Inferior parietal cortex (tissue), 1 donor: ENCODE results near the gene C1QB.
A peak's percentile ranks its signal among the peaks of the same experiment; 100 is the strongest.
"Not testable (repeated sequence)": the region's sequence is repeated elsewhere in the genome, so short reads cannot be mapped to it uniquely, and the experiment has no call there.

Experiments used
- DNase-seq: peaks from one replicate; pipeline ENCODE4 v3.0.0-alpha.2; 2016; ENCODE audit errors: extremely low spot score

C1QB gene

DNA sequence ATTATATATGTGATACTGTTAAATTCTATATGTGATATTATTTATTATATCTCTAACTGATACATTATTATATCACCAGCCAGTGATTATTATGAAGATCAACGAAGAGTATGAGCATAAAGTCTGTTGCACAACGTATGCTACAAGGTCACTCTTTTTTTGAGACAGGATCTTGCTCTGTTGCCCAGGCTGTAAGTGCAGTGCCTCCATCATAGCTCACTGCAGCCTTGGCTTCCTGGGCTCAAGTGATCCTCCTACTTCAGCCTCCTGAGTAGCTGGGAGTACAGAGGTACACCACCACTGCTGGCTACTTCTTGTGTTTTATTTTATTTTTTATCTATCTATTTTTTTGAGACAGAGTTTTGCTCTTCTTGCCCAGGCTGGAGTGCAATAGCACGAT, 43.6 kb downstream of the C1QB start:
- no peak for DNase-seq

- no peak for DNase-seq
These were observed 44.9 kb downstream of the C1QB start for GRCh38 chr1:22697980-22698379.

GRCh38 chr1:22699681-22700520, 46.9 kb downstream of the C1QB start:
- DNase-seq: no peak

GRCh38 chr1:22702296-22703085, 49.5 kb downstream of the C1QB start:
- DNase-seq: no peak

DNA sequence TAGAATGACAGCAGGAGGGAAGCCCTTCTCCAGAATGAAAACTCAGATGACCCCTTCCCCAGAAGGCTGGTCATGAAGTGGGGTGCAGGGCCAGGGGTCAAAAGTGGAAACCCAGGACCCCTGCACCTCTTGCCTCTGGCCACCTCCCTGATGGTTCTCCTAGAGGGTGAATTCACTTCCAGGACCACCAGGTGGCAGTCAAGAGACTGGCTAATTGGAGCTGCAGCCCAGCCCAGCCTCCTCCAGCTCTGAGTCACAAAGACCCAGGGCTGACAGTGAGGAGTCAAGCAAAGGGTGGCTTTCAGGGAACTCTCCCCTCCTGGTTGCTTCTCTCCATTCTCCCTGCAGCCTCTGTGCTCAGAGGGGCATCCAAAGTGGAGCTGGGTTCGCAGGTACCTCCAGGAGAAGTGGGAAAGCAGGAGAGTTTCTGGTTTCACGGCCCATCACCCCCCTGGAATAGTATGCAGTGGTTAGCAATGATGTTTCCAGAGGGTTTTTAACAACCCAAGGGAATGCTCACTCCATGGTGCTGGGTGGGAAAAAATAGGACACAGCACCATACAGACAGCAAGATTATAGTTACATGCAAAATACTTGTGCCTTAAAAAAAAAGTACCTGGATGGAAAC, 51.5 kb downstream of the C1QB start:
- peak; percentile 93 for DNase-seq

- no peak for DNase-seq
These were observed 52.5 kb downstream of the C1QB start for GRCh38 chr1:22705586-22705985.

DNA sequence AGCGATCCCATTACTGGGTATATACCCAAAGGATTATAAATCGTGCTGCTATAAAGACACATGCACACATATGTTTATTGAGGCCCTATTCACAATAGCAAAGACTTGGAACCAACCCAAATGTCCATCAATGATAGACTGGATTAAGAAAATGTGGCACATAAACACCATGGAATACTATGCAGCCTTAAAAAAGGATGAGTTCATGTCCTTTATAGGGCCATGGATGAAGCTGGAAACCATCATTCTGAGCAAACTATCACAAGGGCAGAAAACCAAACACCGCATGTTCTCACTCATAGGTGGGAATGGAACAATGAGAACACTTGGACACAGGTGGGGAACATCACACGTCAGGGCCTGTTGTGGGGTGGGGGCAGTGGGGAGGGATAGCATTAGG, 53.1 kb downstream of the C1QB start:
- DNase-seq: not testable (repeated sequence)

DNA sequence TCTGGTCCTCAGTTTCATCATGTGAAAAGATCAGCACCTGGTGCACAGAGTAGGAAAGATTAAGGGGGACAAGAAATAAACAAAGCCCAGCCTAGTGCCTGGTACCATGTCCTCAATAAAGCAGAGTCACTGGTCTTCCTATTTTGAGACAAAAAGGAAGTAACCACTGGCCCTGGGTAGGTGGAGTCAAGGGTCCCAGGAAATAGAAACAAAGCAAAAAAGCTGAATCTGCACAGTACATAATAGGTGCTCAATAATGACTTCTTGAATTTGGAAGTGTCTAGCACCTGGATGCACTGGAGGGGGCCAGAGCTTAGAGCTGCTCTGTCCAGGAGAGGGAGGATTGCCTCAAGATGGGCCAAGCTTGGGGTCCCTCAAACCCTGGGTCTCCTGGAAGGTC, 55.7 kb downstream of the C1QB start:
- DNase-seq: no peak

GRCh38 chr1:22709227-22709626, 56.2 kb downstream of the C1QB start:
- DNase-seq: no peak

GRCh38 chr1:22709891-22710700, 57.1 kb downstream of the C1QB start:
- peak; percentile 65 for DNase-seq

DNA sequence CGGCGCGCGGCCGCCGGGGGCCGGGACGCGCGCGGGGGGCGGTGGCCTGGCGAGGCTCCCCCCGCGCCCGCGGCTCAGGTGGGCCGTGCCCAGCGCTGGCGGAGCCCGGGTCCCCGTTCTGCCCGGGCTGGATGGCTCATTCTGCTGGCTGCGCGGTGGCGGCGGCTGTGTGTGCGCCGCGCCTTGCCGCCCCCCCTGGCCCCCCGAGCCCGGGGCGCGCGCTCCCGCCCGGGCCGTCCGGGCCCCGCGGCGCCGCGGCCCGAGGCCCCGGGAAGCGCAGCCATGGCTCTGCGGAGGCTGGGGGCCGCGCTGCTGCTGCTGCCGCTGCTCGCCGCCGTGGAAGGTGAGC, 57.6 kb downstream of the C1QB start, which contains the start of gene EPHB2:
Gene EPHB2, plus strand, starts transcription at position 139 of the 349 bp plus-strand sequence. Its CDS starts 144 bp downstream, at position 283.
- no peak for DNase-seq

- DNase-seq: no peak
These were observed 58.0 kb downstream of the C1QB start for GRCh38 chr1:22711071-22711470.
